Activated naive CD8-positive, alpha-beta T cell treated with anti-CD3 and anti-CD28 coated beads, Interleukin-2, amount 10 ng/mL, durations not matched to agents 7 days and 5 days (primary cell): ENCODE data around the gene PPP1R14B. TPM values are rescaled to one million over a fixed set of nuclear protein-coding genes. Genes with fewer than 3 reads are reported as not detected.

Source experiments
- ATAC-seq: fragments of 150-1000 bp; cut with Tn5 transposase; one replicate; pipeline ENCODE4 v1.10.0; 2021; ENCODE audit warnings: low read depth, moderate library complexity
- POLR2A ChIA-PET: fragments of 350-600 bp; sonication (Branson Sonifier 250); formaldehyde crosslinking; loops from one replicate; lab custom pipeline; 2021; ENCODE audit warnings: antibody characterized with exemption; lab: Charles Lee
- DNase-seq: peaks from one replicate; pipeline ENCODE4 v3.0.0; 2021
- H3K27ac Mint-ChIP-seq: one replicate; pipeline ENCODE4 v1.8.0; 2022; ENCODE audit warnings: mild to moderate bottlenecking, mixed read lengths
- H3K27me3 Mint-ChIP-seq: one replicate; pipeline ENCODE4 v1.8.0; 2022; ENCODE audit warnings: mild to moderate bottlenecking, moderate library complexity, mixed read lengths
- H3K36me3 Mint-ChIP-seq: one replicate; pipeline ENCODE4 v1.8.0; 2021; ENCODE audit warnings: mild to moderate bottlenecking, mixed read lengths
- H3K4me1 Mint-ChIP-seq: one replicate; pipeline ENCODE4 v1.8.0; 2021; ENCODE audit warnings: mixed read lengths
- H3K4me3 Mint-ChIP-seq: one replicate; pipeline ENCODE4 v1.8.0; 2022; ENCODE audit warnings: mild to moderate bottlenecking, moderate library complexity, mixed read lengths
- H3K9me3 Mint-ChIP-seq: one replicate; pipeline ENCODE4 v1.8.0; 2021; ENCODE audit warnings: mixed read lengths
- total RNA-seq, 2 experiments: library from RNA; stranded (reverse); gene quantifications; one replicate each; pipeline ENCODE4 v1.2.3, GENCODE V29; 2021

Gene PPP1R14B
- total RNA-seq, 2 experiments from 2014 or later, result 122 to 124 TPM

- Mint-ChIP-seq H3K27ac (no peak overlapping the region), H3K36me3 (peaks cover 16% of the 10 kb centered on the region), H3K27me3 (no peaks in the 10 kb centered on the region), H3K4me1 (peaks cover 7% of the 10 kb centered on the region), H3K9me3 (no peaks in the 10 kb centered on the region), H3K4me3 (no peak overlapping the region)
- DNase-seq (no peak), ATAC-seq (no peak)
- POLR2A ChIA-PET, result no interaction called here
Measured at GRCh38 chr11:64262271-64263002, 15.7 kb upstream of the PPP1R14B start.

- no peaks in the 10 kb centered on the region for H3K9me3 Mint-ChIP-seq
- H3K4me3 Mint-ChIP-seq, result no peak overlapping the region
- DNase-seq (no peak), ATAC-seq (no peak)
- POLR2A ChIA-PET, result interaction anchor here (0.7 to 1.5 kb wide), 3 partner anchors 8 to 1421 kb away, joined by 3 read pairs; no protein-coding TSS in a partner anchor
- H3K36me3 Mint-ChIP-seq, result peaks cover 16% of the 10 kb centered on the region
- peaks cover 7% of the 10 kb centered on the region for H3K4me1 Mint-ChIP-seq
- no peak overlapping the region for H3K27ac Mint-ChIP-seq
- H3K27me3 Mint-ChIP-seq, result no peaks in the 10 kb centered on the region
Measured at GRCh38 chr11:64261556-64262080, 14.9 kb upstream of the PPP1R14B start.

- Mint-ChIP-seq H3K4me1 (peaks cover 7% of the 10 kb centered on the region), H3K9me3 (no peaks in the 10 kb centered on the region), H3K27ac (peak overlapping the region; percentile 33), H3K4me3 (no peak overlapping the region), H3K27me3 (no peaks in the 10 kb centered on the region), H3K36me3 (peaks cover 16% of the 10 kb centered on the region)
- ATAC-seq (no peak), DNase-seq (no peak)
- POLR2A ChIA-PET, result interaction anchor here (1.0 to 1.5 kb wide), 3 partner anchors 9 to 13 kb away, joined by 3 to 5 read pairs (median 3); partner anchors contain the start of gene PPP1R14B
Measured at GRCh38 chr11:64260147-64260708, 13.5 kb upstream of the PPP1R14B start.

- Mint-ChIP-seq H3K27me3 (no peaks in the 10 kb centered on the region), H3K9me3 (no peaks in the 10 kb centered on the region), H3K27ac (no peak overlapping the region), H3K4me3 (no peak overlapping the region), H3K36me3 (peaks cover 17% of the 10 kb centered on the region), H3K4me1 (peaks cover 7% of the 10 kb centered on the region)
- ATAC-seq, result no peak
- DNase-seq, result no peak
- POLR2A ChIA-PET, result no interaction called here
Measured at GRCh38 chr11:64259533-64260067, 12.9 kb upstream of the PPP1R14B start.

GRCh38 chr11:64258946-64259532 lies 12.3 kb upstream of the PPP1R14B start:
- Mint-ChIP-seq H3K4me3 (no peak overlapping the region), H3K27ac (no peak overlapping the region), H3K36me3 (peaks cover 17% of the 10 kb centered on the region), H3K27me3 (no peaks in the 10 kb centered on the region), H3K9me3 (no peaks in the 10 kb centered on the region), H3K4me1 (peaks cover 8% of the 10 kb centered on the region)
- DNase-seq (no peak), ATAC-seq (no peak)
- POLR2A ChIA-PET, result interaction anchor here (0.9 to 1.2 kb wide), 2 partner anchors 10 to 18 kb away, joined by 3 read pairs; partner anchors contain the start of gene FKBP2

GRCh38 chr11:64258356-64258755 lies 11.6 kb upstream of the PPP1R14B start:
- H3K36me3 Mint-ChIP-seq, result peaks cover 19% of the 10 kb centered on the region
- no peaks in the 10 kb centered on the region for H3K9me3 Mint-ChIP-seq
- DNase-seq (no peak), ATAC-seq (no peak)
- no peaks in the 10 kb centered on the region for H3K27me3 Mint-ChIP-seq
- no peak overlapping the region for H3K27ac Mint-ChIP-seq
- H3K4me3 Mint-ChIP-seq, result no peak overlapping the region
- POLR2A ChIA-PET, result interaction anchor here (0.9 to 1.2 kb wide), 3 partner anchors 11 to 54 kb away, joined by 3 read pairs; partner anchors contain the start of gene FKBP2
- H3K4me1 Mint-ChIP-seq, result peaks cover 14% of the 10 kb centered on the region

- peaks cover 17% of the 10 kb centered on the region for H3K36me3 Mint-ChIP-seq
- no peaks in the 10 kb centered on the region for H3K9me3 Mint-ChIP-seq
- peaks cover 20% of the 10 kb centered on the region for H3K4me1 Mint-ChIP-seq
- H3K27me3 Mint-ChIP-seq, result no peaks in the 10 kb centered on the region
- H3K27ac Mint-ChIP-seq, result no peak overlapping the region
- DNase-seq (no peak), ATAC-seq (no peak)
- no peak overlapping the region for H3K4me3 Mint-ChIP-seq
- POLR2A ChIA-PET, result interaction anchor here (0.7 to 1.6 kb wide), 3 partner anchors 12 to 34 kb away, joined by 3 to 4 read pairs (median 4); partner anchors contain the start of gene FKBP2
Measured at GRCh38 chr11:64256300-64256699, 9.6 kb upstream of the PPP1R14B start.

GRCh38 chr11:64255135-64256128 lies 8.7 kb upstream of the PPP1R14B start:
- no peak overlapping the region for H3K27ac Mint-ChIP-seq
- POLR2A ChIA-PET, result interaction anchor here (0.7 to 1.6 kb wide), 4 partner anchors 10 to 34 kb away, joined by 3 to 4 read pairs (median 4); partner anchors contain the start of gene FKBP2

GRCh38 chr11:64254326-64254725 lies 7.6 kb upstream of the PPP1R14B start:
- Mint-ChIP-seq H3K4me3 (no peak overlapping the region), H3K27ac (no peak overlapping the region)

More at GRCh38 chr11:64255135-64256128, 8.7 kb upstream of the PPP1R14B start:
- H3K36me3 Mint-ChIP-seq, result peaks cover 17% of the 10 kb centered on the region
- no peaks in the 10 kb centered on the region for H3K9me3 Mint-ChIP-seq
- no peak overlapping the region for H3K4me3 Mint-ChIP-seq
- H3K4me1 Mint-ChIP-seq, result peaks cover 23% of the 10 kb centered on the region
- ATAC-seq (no peak), DNase-seq (no peak)
- no peaks in the 10 kb centered on the region for H3K27me3 Mint-ChIP-seq

GRCh38 chr11:64253481-64253880 lies 6.7 kb upstream of the PPP1R14B start:
- no peak overlapping the region for H3K27ac Mint-ChIP-seq
- DNase-seq, result no peak
- H3K4me1 Mint-ChIP-seq, result peaks cover 18% of the 10 kb centered on the region
- peaks cover 2% of the 10 kb centered on the region for H3K27me3 Mint-ChIP-seq
- H3K36me3 Mint-ChIP-seq, result peaks cover 7% of the 10 kb centered on the region
- no peak for ATAC-seq
- H3K4me3 Mint-ChIP-seq, result no peak overlapping the region
- POLR2A ChIA-PET, result interaction anchor here (1.4 kb wide), 1 partner anchor 16 kb away, joined by 4 read pairs; no protein-coding TSS in a partner anchor
- H3K9me3 Mint-ChIP-seq, result no peaks in the 10 kb centered on the region

More at GRCh38 chr11:64254326-64254725, 7.6 kb upstream of the PPP1R14B start:
- POLR2A ChIA-PET, result interaction anchor here (1.0 to 1.4 kb wide), 2 partner anchors 9 to 15 kb away, joined by 3 to 4 read pairs; no protein-coding TSS in a partner anchor
- no peak for ATAC-seq
- H3K27me3 Mint-ChIP-seq, result peaks cover 2% of the 10 kb centered on the region
- H3K36me3 Mint-ChIP-seq, result peaks cover 7% of the 10 kb centered on the region
- no peaks in the 10 kb centered on the region for H3K9me3 Mint-ChIP-seq
- no peak for DNase-seq
- H3K4me1 Mint-ChIP-seq, result peaks cover 19% of the 10 kb centered on the region

GRCh38 chr11:64253043-64253442 lies 6.3 kb upstream of the PPP1R14B start:
- Mint-ChIP-seq H3K27me3 (peaks cover 2% of the 10 kb centered on the region), H3K4me3 (peak overlapping the region; percentile 57), H3K27ac (no peak overlapping the region), H3K36me3 (peaks cover 7% of the 10 kb centered on the region), H3K4me1 (peaks cover 18% of the 10 kb centered on the region), H3K9me3 (no peaks in the 10 kb centered on the region)
- ATAC-seq (no peak), DNase-seq (no peak)
- POLR2A ChIA-PET, result interaction anchor here (1.4 to 3.6 kb wide), 3 partner anchors 16 to 48 kb away, joined by 4 to 40 read pairs (median 5); no protein-coding TSS in a partner anchor
